Activated naive CD4-positive, alpha-beta T cell (primary cell): ENCODE data around the gene MKI67.
"Not testable (repeated sequence)": the region's sequence is repeated elsewhere in the genome, so short reads cannot be mapped to it uniquely, and the experiment has no call there.

ENCODE experiments used
- DNase-seq, 4 experiments: peaks; one replicate each; lab custom pipeline; 2025; lab: John Stamatoyannopoulos, UW

MKI67 gene

DNA sequence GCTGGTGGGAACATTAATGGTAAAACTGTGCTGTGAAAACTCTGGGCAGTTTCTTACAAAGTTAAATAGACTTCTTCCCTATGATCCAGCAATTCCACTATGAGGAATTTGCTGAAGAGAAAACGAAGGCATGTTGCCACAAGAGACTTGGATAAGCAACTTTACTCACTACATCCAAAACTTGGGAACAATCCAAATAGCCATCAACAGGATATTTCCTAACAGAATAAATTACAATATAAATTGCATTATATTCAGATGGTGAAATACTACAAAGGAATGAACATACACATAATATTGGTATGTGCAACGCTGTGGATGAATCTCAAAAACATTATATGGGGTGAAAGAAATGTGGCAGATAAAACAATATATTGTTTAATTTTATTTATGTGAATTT, 21.4 kb upstream of the MKI67 start:
- no peak for DNase-seq

DNA sequence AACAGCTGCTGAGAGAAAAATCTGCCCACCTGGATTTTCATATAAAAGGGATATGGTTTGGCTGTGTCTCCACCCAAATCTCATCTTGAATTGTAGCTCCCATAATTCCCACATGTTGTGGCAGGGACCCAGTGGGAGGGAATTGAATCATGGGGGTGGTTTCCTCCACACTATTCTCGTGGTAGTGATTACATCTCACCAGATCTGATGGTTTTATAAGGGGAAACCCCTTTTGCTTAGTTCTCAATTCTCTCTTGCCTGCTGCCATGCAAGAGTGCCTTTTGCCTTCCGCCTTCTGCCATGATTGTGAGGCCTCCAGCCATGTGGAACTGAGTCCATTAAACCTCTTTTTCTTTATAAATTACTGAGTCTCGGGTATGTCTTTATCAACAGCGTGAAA, 20.8 kb upstream of the MKI67 start:
- DNase-seq = no peak

DNA sequence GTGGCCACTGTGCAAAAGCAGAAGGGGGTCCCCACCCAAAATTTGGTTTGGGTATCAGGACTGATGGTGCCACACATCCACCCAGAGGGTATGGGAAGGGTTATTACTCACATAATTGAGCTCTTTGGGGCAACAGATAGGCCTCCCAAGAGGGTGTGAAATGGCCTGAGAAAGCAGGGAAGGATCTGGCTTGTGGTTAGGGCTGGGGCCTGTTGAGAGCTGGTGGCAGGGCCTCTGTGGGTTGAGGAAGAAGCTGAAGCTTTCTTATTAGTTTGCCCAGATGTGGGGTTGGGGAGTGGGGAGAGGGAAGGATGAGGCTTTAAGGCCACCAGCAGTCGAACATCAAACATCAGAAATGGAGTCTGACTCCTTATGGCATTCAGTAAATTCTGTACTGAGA, 18.3 kb upstream of the MKI67 start:
- DNase-seq = no peak

DNA sequence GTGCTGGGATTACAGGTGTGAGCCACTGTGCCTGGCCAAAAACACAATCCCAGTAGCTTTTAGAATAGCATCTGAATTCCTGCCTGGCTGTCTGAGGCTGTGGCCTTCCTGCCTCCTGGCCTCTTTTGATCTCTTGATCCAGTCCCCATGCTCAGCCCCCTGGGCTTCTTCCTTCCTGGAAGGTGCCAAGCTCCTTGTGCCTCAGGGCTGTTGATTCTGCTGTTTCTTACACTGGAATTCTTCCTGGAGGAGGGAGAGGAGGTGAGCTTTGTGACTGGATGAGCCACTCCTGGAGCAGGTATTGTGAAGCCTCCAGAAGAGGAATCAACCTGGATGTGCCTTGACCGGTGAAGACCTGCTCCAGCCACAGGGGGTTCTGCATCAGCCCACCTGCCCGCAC, 17.3 kb upstream of the MKI67 start:
- DNase-seq = no peak

DNA sequence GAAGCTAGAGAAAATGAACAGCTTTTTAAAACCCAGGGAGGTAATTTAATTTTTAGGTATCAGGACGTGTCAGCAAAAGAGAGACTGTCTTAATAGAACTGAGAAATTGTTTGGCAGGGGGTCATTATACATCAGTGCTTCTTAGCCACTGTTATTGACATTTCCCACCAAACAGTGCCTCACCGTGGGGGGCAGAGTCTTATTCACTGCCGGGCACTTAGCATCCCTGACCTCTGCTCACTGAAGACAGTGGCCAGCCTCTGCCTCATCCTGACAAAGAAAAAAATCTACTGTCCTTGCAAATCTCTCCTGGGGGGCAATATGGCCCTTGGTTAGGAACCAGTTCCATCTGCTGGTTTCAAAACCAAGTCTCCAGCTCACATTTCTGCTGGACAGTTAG, 14.2 kb upstream of the MKI67 start:
- DNase-seq = no peak

DNA sequence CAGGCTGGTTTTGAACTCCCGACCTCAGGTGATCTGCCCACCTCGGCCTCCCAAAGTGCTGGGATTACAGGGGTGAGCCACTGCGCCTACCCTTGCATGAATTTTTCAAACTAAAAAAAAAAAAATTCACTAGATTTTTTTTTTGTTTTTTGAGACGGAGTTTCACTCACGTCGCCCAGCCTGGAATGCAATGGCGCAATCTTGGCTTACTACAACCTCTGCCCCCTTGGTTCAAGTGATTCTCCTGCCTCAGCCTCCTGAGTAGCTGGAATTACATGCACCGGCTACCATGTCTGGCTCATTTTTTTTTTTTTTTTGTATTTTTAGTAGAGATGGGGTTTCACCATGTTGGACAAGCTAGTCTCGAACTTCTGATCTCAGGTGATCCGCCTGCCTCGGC, 12.2 kb upstream of the MKI67 start:
- not testable (repeated sequence) for DNase-seq

DNA sequence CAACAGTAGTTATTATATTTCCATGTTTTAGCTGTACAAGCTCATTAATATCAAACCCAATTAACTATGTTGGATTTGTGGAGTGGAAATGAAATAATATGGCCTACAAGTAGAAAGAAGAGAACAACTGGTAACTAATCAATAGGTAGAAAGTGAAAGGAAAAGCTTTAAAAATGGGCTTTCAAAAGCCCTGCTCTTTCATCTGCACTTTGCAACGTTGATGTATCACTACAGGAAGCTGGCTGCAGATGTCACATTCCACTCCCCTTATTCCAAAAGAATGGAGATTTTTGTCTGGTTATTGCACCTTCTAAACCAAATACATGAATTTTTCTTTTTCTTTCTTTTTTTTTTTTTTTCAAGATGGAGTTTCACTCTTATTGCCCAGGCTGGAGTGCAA, 11.7 kb upstream of the MKI67 start:
- no peak for DNase-seq

DNA sequence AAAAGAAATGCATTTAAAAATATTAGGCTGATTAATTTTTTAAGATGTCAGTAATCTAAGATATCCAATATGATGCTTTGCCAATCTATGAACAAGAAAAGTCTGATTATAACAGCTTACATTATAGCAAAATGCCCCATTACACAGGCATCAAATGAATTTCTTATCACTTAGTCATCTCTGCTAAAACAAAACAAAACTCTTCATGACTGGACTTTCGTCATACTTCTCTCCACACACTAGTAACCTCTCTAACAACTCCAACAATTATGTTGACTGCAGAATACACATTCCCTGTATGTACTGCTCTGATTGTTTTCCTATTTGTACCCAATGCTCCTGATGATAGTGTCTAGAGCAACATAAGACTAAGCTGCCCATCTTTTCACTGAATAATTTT, 3.8 kb upstream of the MKI67 start:
- DNase-seq = no peak

DNA sequence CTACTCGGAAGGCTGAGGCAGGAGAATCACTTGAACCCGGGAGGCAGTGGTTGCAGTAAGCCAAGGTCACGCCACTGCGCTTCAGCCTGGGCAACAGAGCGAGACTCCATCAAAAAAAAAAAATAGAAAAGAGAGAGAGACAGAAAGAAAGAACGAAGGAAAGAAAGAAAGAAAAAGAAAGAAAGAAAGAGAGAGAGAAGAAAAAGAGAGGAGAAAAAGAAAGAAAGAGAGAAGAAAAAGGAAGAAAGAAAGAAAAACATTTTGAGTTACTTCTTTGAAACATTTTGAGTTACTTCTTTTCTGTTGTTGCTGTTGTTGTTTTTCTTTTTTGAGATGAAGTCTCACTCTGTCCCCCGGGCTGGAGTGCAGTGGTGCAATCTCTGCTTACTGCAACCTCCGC, 2.4 kb upstream of the MKI67 start:
- no peak for DNase-seq

DNA sequence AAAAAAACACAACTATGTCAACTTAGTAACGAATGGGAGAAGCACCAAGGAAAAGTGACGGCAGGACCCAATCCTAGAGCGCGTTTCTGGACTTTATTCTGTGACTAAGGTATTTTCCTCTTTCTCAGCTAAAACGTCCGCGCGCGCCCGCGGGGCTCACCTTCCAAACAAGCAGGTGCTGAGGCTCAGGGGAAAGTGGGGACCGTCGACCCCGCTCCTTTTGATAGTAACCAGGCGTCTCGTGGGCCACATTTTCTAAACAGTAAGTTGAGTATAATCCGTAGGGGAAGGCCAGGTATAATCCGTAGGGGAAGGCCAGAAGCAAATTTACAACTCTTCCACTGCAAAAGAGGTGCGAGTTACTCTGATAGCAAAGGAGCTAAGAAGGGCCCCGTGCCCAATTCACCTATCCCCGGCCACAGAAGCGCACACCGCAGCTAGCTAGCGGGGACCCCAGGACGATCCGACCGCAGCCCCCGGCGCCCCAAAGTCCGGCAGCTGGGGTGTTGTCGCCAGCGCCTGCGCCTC, 743 bp downstream of the MKI67 start:
- no peak for DNase-seq

DNA sequence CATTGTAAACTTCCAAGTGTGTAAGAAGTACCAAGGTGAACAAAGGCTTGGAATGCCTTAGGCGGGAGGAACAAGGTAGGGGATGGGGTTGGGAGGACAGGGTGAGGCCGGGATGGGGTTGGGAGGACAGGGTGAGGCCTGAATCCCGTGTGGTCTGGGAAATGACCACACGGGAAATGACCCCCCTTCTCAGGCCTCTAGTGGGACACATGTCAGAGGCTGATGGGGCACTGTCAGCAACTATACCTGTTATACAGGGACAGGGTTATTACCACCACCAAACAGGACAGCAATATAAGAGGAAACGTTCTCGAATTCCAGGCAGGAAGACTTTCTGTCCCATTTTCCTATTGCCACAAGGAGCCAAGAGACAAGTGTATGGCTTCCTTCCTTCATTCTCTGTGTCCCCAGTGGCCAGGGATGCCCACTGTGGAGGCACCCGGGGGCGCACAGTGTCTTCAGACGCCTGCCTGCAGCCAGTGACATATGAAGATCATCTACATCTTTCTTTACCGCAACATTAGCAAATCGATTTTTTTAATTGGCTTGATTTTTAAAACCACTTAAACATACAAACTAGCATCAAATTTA, 1.3 kb downstream of the MKI67 start:
- no peak for DNase-seq

DNA sequence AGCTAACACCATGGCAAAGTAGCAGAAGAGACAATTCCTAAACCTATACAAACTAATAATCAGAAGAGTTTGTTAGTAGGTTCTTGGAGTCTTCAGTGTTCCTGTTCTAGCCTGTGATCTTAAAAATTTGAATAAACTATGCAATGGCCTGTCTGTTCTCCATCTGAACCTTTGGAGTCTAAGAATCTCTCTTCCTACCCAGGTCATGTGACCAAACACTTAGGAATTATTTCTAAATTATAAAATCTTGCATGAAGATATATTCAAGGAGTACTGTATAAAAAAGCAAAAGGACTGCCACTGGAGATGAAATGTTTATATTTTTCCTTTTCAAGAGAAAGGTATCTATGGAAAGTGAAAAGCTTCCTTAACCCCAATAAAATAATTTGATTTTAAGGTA, 2.4 kb downstream of the MKI67 start:
- no peak for DNase-seq

DNA sequence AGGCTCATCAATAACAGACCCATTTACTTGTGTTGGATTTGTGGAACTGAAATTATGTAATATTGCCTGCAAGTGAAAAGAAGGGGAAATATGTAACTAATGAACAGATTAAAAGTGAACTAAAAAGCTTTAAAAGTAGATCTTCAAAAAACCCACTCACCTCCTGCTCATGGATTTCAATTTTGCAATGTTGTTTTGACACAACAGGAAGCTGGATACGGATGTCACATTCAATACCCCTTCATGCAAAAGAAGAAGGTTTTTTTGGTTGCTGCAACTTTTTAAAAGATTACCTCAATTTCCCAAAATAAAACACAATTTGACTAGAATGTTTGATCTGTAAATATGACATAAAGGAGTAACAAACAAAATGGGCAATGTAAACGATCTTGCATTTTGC, 3.3 kb downstream of the MKI67 start:
- DNase-seq = no peak

DNA sequence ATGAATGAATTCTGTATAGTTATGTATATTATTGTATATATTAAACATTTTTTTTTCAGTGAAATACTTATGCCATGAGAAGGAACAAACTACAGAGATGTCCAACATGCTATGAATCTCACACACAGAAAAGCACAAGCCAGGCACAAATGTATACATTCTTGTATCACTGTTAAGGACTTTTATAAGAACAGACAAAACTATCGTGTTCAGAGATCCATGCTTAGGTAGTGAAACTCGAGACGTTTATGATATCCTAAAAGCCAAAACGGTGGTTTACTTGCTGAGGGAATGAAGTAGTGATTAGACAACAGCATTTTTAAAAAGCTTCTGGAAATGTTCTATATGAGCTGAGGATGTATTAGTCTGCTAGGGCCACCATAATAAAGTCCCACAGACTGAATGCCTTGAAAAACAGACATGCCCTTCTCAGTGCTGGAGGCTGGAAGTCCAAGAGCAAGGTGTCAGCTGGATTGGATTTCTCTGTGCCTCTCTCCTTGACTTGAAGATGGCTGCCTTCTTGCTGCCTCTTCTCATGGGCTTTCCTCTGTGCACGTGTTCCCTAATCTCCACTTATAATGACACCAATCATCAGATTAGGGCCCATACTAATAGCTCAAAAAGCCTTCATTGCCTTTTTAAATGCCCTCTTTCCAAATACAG, 4.3 kb downstream of the MKI67 start:
- no peak for DNase-seq

DNA sequence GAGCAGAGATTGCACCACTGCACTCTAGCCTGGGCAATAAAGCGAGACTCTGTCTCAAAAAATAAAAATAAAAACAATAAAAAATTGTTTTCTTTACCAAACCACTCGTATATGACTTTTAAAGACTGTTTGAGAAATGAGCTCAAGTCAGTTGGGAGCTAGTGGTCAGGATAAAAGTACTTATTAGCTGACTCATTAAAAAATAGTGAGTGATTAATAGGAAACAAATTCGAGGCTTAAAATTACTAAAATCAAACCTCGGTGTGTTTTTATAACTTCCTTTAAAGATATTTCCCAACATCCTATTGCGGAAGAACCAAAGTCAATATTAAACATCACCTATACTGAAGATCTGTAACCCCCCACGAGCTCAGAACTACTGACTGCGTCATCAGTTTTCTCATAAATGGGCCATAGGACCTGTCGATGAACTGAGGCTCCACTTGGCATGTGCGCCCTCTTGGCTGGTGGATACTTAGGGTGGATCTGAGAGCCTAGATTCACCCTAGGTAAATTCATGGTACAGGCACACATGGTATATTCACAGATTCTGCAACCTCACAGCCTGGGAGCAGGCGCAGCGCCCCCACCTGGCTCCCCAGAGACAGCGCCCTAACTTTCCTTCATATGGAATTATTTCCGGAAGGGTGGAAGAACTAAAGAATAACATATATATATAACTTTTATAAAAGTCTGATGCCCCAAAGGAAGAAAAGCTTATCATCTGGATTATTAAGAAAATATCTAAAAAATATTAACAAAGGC, 9.2 kb downstream of the MKI67 start:
- no peak for DNase-seq

DNA sequence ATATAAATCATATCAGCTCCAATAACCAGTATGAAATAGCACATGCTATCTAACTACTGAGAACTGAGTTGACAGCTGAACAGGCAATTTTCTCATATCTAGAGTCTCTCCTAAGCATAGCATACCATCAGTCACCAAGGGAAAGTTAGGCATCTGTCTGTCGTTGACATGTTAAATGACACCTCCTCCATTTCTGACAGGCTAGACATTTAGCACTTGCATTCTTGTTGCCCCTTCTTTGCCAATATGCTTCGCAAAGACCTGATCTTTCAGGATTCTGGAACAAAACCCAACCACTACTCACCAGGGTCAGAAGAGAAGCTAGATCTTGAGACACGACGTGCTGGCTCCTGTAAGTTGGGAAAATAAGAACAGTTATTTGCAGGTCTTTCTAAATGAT, 10.0 kb downstream of the MKI67 start:
- DNase-seq = no peak

DNA sequence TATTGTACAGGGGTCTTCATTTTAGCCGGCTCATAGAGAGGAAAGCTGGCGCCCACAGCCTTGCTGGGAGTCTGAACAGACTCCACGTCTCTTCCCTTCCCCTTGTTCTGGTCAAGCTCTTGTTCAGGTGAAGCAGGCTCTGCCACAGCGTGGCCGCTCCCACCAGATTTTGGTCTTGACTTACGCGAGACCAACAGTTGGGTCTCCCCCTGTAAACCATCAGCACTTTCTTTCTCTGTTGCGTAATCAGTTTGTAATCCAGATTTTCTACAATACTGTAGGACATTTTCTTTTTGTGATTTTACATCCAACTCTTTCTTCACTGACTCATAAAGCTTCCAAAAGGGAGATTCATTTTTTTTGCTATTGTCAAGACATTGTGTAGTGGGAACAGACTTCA, 10.9 kb downstream of the MKI67 start:
- no peak for DNase-seq

DNA sequence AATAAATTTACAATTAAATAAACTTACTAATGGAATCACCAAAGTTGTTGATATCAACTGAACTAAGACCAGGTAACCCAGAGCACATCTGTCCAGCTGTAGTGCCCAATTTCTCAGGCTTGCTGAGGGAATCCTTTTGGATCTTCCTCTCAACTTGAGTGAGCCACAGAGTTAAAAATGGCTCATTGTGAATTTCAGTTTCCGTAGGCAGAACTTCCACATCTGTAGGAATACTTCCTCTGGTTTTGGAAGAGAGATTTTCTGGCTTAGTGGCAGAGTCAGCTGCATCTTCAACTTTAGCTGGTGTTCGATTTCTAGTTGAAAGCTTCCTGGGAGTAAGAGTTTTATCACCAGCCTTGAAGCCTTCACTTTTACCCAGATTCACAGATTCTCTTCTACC, 11.3 kb downstream of the MKI67 start:
- no peak for DNase-seq

DNA sequence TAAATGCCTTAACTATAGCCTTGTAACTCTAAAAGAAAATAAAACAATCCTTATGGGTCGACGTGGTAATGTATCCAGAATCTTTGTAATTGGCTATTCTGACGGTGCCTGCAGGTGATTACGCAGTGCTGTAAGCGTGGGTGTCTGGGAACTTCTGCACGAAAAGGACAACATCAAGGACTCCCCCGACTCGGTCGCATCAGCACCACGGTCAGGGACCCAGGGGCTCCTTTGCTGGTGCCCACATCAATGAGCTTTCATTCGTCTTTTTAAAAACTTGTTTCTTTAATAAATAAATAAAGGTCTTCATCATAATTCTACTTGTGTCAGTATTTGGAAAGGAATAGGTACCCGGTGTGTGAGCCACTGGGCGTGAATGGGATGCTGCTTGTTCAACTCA, 13.2 kb downstream of the MKI67 start:
- no peak for DNase-seq

DNA sequence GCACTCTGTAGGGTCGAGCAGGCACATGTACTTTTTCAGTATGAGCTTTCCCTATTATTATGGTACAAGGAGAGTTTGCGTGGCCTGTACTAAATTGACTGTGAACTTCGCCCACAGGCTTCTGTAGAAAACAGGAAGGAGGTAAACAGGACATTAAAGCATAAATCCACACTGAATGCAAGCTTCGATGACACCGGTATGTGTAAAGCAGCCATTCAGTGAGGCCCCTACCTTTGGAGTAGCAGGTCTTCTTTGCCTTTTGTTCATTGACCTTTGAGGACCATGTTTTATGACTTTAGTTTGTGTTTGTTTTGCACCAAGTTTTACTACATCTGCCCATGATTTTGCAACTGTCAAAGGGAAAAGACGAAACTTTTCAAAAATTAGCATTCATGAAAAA, 14.5 kb downstream of the MKI67 start:
- DNase-seq = no peak

DNA sequence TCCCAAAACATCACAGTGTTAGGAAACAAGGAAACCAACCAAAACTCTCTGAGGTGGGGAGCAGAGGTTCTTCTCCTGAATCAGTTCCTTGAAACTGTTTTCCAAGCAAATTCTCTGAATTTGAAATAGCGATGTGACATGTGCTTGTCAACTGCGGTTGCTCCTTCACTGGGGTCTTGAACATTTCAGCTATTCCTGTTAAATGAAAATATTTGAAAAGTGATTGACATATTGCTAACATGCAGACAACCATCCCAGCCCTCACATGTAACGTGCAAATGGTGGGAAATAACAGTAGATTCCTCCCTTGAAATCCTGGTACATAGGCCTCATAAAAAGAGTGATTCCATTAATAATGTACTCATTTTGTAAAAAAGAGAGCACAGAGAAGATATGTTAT, 15.9 kb downstream of the MKI67 start:
- no peak for DNase-seq

DNA sequence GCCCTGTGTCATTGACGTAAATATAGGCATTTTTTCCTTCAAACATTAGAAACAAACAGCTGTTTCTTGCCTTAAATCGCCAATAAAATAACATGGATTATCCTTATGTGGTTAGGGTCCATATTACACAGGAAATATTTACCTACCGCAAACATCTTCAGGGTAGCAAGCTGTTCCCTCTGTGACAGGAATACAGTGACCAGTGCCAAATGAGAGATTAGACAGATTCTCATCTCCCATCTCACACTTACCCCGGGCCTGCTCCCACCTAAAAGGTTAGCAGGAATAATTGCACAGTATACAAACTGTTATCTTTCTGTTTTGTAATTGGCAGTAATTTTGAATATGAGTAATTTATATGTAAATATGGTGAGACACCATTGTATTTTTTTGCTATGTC, 16.5 kb downstream of the MKI67 start:
- DNase-seq = no peak

DNA sequence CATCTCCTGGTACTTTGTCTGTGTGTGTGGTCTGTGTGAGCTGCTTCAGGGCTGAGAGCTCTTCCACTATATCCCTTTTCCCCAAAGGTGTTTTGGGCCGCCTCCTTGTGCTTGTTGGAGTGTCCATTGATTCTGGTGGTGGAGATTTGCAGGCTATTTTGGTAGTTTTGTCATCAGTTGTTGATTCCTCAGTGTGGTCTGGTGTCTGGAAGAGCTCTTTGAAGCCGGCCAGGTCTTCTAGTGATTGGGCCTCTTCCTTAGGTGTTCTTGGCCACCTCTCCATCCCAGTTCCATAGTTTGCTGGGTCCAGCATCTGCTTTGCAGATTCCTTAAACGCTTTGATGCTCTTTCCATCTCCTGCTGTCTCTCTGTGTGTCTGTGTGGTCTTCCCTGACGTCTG, 20.8 kb downstream of the MKI67 start:
- DNase-seq = no peak
